GM12874 (cell line): Measurements from ENCODE around the gene GPATCH4.

Source experiments
- TF ChIP-seq, protein P1 (sequence below): IDR thresholded peaks from 2 replicates; pipeline ENCODE4 v1.5.1; 2011; ENCODE audit warnings: low read depth, mild to moderate bottlenecking, control low read depth, low read length, moderate library complexity; ENCODE audit not compliant: insufficient read depth

The GPATCH4 gene

GRCh38 chr1:156565519-156565918 lies 35.8 kb downstream of the GPATCH4 start:
- TF ChIP-seq, protein P1, sequence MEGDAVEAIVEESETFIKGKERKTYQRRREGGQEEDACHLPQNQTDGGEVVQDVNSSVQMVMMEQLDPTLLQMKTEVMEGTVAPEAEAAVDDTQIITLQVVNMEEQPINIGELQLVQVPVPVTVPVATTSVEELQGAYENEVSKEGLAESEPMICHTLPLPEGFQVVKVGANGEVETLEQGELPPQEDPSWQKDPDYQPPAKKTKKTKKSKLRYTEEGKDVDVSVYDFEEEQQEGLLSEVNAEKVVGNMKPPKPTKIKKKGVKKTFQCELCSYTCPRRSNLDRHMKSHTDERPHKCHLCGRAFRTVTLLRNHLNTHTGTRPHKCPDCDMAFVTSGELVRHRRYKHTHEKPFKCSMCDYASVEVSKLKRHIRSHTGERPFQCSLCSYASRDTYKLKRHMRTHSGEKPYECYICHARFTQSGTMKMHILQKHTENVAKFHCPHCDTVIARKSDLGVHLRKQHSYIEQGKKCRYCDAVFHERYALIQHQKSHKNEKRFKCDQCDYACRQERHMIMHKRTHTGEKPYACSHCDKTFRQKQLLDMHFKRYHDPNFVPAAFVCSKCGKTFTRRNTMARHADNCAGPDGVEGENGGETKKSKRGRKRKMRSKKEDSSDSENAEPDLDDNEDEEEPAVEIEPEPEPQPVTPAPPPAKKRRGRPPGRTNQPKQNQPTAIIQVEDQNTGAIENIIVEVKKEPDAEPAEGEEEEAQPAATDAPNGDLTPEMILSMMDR = no peak

GRCh38 chr1:156560585-156561163 lies 40.6 kb downstream of the GPATCH4 start:
- TF ChIP-seq, protein P1 = no peak

DNA sequence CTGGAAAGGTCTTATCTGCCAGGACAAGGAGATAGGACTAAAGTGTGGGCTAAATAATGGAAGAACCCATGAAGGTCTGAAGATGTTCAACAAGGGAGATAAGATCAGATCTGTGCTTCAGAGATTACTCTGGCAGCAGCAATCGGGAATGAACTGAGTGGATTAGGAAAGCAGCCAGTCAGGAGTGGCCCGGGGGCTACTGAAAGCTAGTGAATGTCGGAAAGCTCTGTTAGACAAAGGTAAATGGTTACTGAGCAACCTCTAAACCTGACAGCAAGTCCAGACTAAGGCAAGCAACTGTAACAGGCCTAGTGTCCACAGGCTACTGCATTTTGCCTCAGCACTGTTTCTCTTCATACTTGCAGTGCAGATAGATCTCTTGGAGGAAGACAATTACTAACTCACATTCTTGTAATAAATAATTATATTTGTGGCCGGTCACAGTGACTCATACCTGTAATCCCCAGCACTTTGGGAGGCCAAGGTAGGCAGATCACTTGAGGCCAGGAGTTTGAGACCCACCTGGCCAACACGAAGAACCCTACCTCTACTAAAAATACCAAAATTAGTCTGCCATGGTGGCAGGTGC lies 41.4 kb downstream of the GPATCH4 start:
- TF ChIP-seq, protein P1 = no peak

- TF ChIP-seq, protein P1 = no peak
These were observed 42.0 kb downstream of the GPATCH4 start for GRCh38 chr1:156559086-156559796.

DNA sequence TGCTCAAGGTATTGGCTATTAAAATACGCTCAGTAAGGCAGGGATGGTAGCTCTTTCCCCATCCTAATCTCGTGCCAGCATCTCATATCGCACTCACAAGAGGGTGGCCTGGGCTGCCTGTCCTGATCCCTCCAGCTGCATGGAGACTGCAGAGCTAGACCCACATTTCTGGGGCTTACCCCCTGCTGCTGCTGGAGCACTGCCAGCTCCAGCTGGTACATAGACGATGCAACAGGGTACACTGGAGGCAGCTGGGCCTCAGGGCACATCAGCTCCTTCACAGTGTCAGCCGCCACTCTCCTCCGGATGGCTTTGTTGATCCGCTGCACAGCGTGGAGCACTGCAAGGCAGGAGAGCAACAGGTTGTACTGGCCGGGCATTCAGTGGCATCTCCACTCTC lies 44.9 kb downstream of the GPATCH4 start:
- TF ChIP-seq, protein P1 = no peak

GRCh38 chr1:156555715-156556114 lies 45.6 kb downstream of the GPATCH4 start:
- TF ChIP-seq, protein P1 = no peak

GRCh38 chr1:156554971-156555370 lies 46.3 kb downstream of the GPATCH4 start:
- TF ChIP-seq, protein P1 = no peak
